Measurements from ENCODE around the gene DHRS7B.

DNA sequence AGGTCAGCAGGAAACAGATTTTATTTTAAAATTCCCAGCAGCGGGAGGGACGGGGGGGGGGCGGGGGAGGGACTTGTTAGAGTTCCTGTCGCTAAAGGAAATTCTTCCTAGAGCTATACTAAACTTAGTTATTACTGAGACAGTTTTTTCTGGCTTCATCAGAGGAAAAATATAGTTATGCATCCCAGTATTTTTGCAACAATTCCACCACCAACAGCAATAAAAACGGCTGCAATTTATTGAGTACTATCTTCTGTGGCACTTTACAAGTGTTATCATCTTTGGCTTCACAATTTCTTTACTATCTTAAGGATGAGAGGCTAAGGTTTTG, 6.9 kb upstream of the DHRS7B start:
- TF ChIP-seq CTCF (IDR thresholded peaks at IDR 0.05) (no peak), FOXJ3 (CRISPR knock-in tag; IDR thresholded peaks at IDR 0.05) (no peak), RFX5 (IDR thresholded peaks at IDR 0.05; ENCODE audit: low read length) (no peak), TAF1 (IDR thresholded peaks at IDR 0.05; ENCODE audit: borderline replicate concordance, low read depth, low read length) (no peak)

All from SK-N-SH (cell line).